Peyer's patch (tissue), 4 donors: ENCODE measurements around the gene DIPK1A.

ENCODE experiments used
- CTCF ChIP-seq, 6 experiments: fragments of 450-650 bp in 4 of 6; fragments of 200-600 bp in 2 of 6; sonication (generic) in 1 of 6; IDR thresholded peaks; one replicate each; pipeline ENCODE4 v1.5.1; 2017 to 2019; ENCODE audit warnings: antibody characterized with exemption in 6 of 6, mild to moderate bottlenecking in 3 of 6, moderate library complexity in 1 of 6
- POLR2A ChIP-seq, 2 donors: fragments of 450-650 bp; IDR thresholded peaks; one replicate each; pipeline ENCODE4 v1.5.1; 2017; ENCODE audit warnings: antibody characterized with exemption in 2 of 2, mild to moderate bottlenecking in 2 of 2, moderate library complexity in 2 of 2

- no peak for TF ChIP-seq CTCF (IDR thresholded peaks at IDR 0.05)
- TF ChIP-seq POLR2A (IDR thresholded peaks at IDR 0.05), result no peak
Measured at GRCh38 chr1:92943502-92943847, 17.8 kb downstream of the DIPK1A start.
